GM18507 (cell line): Measurements from ENCODE around the gene TAS2R19.

Experiments used
- DNase-seq: peaks from one replicate; pipeline ENCODE4 v3.0.0; 2011; ENCODE audit warnings: low read depth; ENCODE audit not compliant: insufficient read length; ENCODE audit errors: extremely low spot score
- FAIRE-seq: peaks from 2 replicates; lab custom pipeline; 2011; peaks lifted over from hg19 to GRCh38; lab: Jason Lieb, UNC

TAS2R19 gene

GRCh38 chr12:11007608-11008007 lies 14.8 kb downstream of the TAS2R19 start:
- no peak for FAIRE-seq
- DNase-seq: no peak

GRCh38 chr12:10998204-10998603 lies 24.2 kb downstream of the TAS2R19 start, which contains the start of gene TAS2R20:
Gene TAS2R20 (minus strand): TSS chr12:10998304. CDS start chr12:10997875, 429 bp downstream.
- FAIRE-seq: no peak

GRCh38 chr12:10994307-10994706 lies 28.1 kb downstream of the TAS2R19 start:
- no peak for DNase-seq
- no peak for FAIRE-seq

More at GRCh38 chr12:10998204-10998603, 24.2 kb downstream of the TAS2R19 start, which contains the start of gene TAS2R20:
- no peak for DNase-seq

GRCh38 chr12:10989107-10989506 lies 33.3 kb downstream of the TAS2R19 start:
- FAIRE-seq (no peak), DNase-seq (no peak)

GRCh38 chr12:10986812-10987211 lies 35.6 kb downstream of the TAS2R19 start, which contains the start of gene TAS2R50:
Gene TAS2R50 (minus strand): TSS chr12:10986912. CDS start chr12:10986860, 52 bp downstream.
- FAIRE-seq (no peak), DNase-seq (no peak)

- FAIRE-seq (no peak), DNase-seq (no peak)
Measured at GRCh38 chr12:10982244-10982643, 40.2 kb downstream of the TAS2R19 start.

GRCh38 chr12:10974965-10975364 lies 47.5 kb downstream of the TAS2R19 start:
- DNase-seq: no peak
- FAIRE-seq: peak; percentile 41
